Measurements from ENCODE around the gene TAS2R19.

The TAS2R19 gene

GRCh38 chr12:10994307-10994706 lies 28.1 kb downstream of the TAS2R19 start:
- DNase-seq (ENCODE audit: low read depth in 2 of 2), result no peak

DNA sequence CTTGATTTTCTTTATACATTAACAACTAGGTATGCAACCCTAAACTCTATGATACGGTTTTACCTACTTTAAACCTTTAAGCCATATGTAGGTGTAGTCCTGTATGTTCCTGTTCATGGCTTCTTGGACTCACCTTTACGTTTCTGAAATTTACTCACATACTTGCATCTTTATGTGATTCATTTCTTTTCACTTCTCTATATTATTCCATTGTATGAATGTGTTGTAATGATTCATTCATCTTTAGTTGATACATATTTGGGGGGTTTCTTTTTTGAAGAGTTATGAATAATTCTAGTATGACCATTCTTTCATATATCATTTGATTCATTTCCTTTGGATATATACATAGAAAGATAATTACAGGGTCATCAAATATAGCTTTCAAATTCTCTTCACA lies 33.3 kb downstream of the TAS2R19 start:
- no peak for DNase-seq (ENCODE audit: low read depth in 2 of 2)

GRCh38 chr12:10986812-10987211 lies 35.6 kb downstream of the TAS2R19 start, which contains the start of gene TAS2R50:
TSS of gene TAS2R50 (minus strand) at chr12:10986912. CDS start at chr12:10986860, 52 bp downstream.
- no peak for DNase-seq (ENCODE audit: low read depth in 2 of 2)

DNA sequence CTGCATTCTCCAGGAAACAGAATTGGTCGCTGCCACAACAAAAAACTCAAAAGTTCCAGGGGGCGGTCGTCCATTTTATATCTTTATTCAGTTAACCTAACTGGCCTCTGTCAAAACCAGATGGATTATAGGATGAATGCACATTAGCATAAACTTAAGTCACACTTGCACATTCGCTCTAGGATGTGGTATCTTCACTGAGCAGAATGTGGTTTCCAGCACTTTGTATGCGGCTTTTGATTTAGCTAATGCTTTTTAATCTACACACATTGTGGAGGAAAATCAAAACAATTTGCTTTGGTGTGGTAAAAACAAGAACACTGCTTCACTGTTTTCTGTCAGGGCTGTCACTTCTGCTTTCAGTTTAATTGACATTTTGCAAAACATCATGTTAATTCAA lies 40.2 kb downstream of the TAS2R19 start:
- DNase-seq (ENCODE audit: low read depth in 2 of 2), result no peak

DNA sequence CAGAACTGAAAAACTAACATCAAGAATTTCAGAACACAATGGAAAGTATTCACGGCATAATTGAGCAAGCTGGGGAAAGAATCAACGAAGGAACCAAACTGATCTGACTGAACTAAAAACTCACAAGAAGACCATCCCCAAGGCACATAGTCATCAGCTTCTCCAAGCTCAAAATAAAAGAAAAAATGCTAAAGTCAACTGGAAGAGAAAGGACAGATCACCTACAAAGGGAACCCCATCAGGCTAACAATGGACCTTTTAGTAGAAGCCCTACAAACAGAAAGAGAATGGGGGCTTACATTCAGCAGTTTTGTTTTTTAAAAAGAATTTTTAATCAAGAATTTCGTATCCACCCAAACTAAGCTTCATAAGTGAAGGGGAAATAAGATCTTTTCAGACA lies 47.5 kb downstream of the TAS2R19 start:
- DNase-seq (ENCODE audit: low read depth in 2 of 2), result no peak
